IMR-90 (cell line): ENCODE results near the gene MRPL12. TPM values are rescaled to one million over a fixed set of nuclear protein-coding genes. Genes with fewer than 3 reads are reported as not detected.

ENCODE experiments used
- ATAC-seq: fragments of 200-7000 bp; cut with Tn5 transposase; 2 replicates; pipeline ENCODE4 v1.9.1; 2020; ENCODE audit warnings: low read depth, mild to moderate bottlenecking, moderate library complexity
- BruUV-seq: library from RNA; stranded (reverse); fragments of 400-500 nt; replicated peaks from 2 replicates; lab custom pipeline; 2021; lab: Mats Ljungman, UMichigan
- CTCF ChIA-PET: fragments of 300-600 bp; formaldehyde crosslinking; extraction: SDS; loops from one replicate; lab custom pipeline; 2021; ENCODE audit warnings: antibody characterized with exemption; lab: Yijun Ruan, JAX
- POLR2A ChIA-PET: fragments of 300-600 bp; sonication (Branson Sonifier 250); formaldehyde crosslinking; loops from one replicate; lab custom pipeline; 2022; ENCODE audit warnings: antibody characterized with exemption; ENCODE audit not compliant: unreplicated experiment; lab: Charles Lee
- DNase-seq: peaks from one replicate; pipeline ENCODE4 v3.0.0; 2013
- H2AFZ ChIP-seq: replicated peaks from 2 replicates; pipeline ENCODE3; 2013; ENCODE audit warnings: low read length, mild to moderate bottlenecking; ENCODE audit not compliant: poor library complexity
- H2AK5ac ChIP-seq: 2 replicates; pipeline ENCODE4 v1.6.1; 2013; ENCODE audit warnings: low read depth, low read length, inconsistent platforms
- H2AK9ac ChIP-seq: replicated peaks from 2 replicates; pipeline ENCODE3; 2013; ENCODE audit warnings: mild to moderate bottlenecking, low read depth, low read length, moderate library complexity; ENCODE audit not compliant: poor library complexity
- H2BK120ac ChIP-seq: 2 replicates; pipeline ENCODE4 v1.6.1; 2013; ENCODE audit warnings: low read depth, low read length, inconsistent platforms
- H2BK15ac ChIP-seq: 3 replicates; pipeline ENCODE4 v1.6.1; 2013; ENCODE audit warnings: low read depth, low read length, inconsistent platforms
- H2BK20ac ChIP-seq: 2 replicates; pipeline ENCODE4 v1.6.1; 2013; ENCODE audit warnings: low read depth, mild to moderate bottlenecking, inconsistent platforms, low read length, moderate library complexity
- H2BK5ac ChIP-seq: 2 replicates; pipeline ENCODE4 v1.6.1; 2013; ENCODE audit warnings: mild to moderate bottlenecking, low read depth, low read length, inconsistent platforms; ENCODE audit not compliant: poor library complexity, severe bottlenecking
- H3K14ac ChIP-seq: replicated peaks from 2 replicates; pipeline ENCODE4 v1.6.1; 2013; ENCODE audit warnings: low read depth, low read length, inconsistent platforms
- H3K18ac ChIP-seq: 2 replicates; pipeline ENCODE4 v1.6.1; 2013; ENCODE audit warnings: low read depth, low read length, control low read depth
- H3K23ac ChIP-seq: 2 replicates; pipeline ENCODE4 v1.6.1; 2013; ENCODE audit warnings: low read depth, low read length, inconsistent platforms
- H3K27ac ChIP-seq: 2 replicates; pipeline ENCODE4 v1.5.1; 2013; ENCODE audit warnings: mild to moderate bottlenecking, control low read depth, low read length; ENCODE audit not compliant: insufficient read depth
- H3K27me3 ChIP-seq: 2 replicates; pipeline ENCODE4 v1.6.1; 2013; ENCODE audit warnings: low read length; ENCODE audit not compliant: control insufficient read depth, insufficient read depth
- H3K36me3 ChIP-seq: 2 replicates; pipeline ENCODE4 v1.6.1; 2013; ENCODE audit warnings: low read length, mixed read lengths; ENCODE audit not compliant: control insufficient read depth, insufficient read depth
- H3K4ac ChIP-seq: 2 replicates; pipeline ENCODE4 v1.6.1; 2013; ENCODE audit warnings: low read depth, low read length, inconsistent platforms
- H3K4me1 ChIP-seq: 2 replicates; pipeline ENCODE4 v1.6.1; 2013; ENCODE audit warnings: low read length, mixed read lengths; ENCODE audit not compliant: control insufficient read depth, insufficient read depth
- H3K4me2 ChIP-seq: 2 replicates; pipeline ENCODE4 v1.6.1; 2013; ENCODE audit warnings: low read depth, mild to moderate bottlenecking, control low read depth, low read length, moderate library complexity
- H3K4me3 ChIP-seq: 2 replicates; pipeline ENCODE4 v1.5.1; 2013; ENCODE audit warnings: low read depth, mild to moderate bottlenecking, control low read depth, low read length, moderate library complexity; ENCODE audit not compliant: insufficient read depth
- H3K56ac ChIP-seq: 2 replicates; pipeline ENCODE4 v1.6.1; 2013; ENCODE audit warnings: low read length, inconsistent platforms; ENCODE audit not compliant: insufficient read depth; ENCODE audit errors: extremely low read depth
- H3K79me1 ChIP-seq, 2 experiments: 2 replicates each; pipeline ENCODE4 v1.6.1; 2013; ENCODE audit warnings: low read length in 2 of 2, inconsistent platforms in 1 of 2, low read depth in 1 of 2
- H3K9ac ChIP-seq: 2 replicates; pipeline ENCODE4 v1.6.1; 2013; ENCODE audit warnings: low read depth, low read length, control low read depth
- H3K9me1 ChIP-seq: 2 replicates; pipeline ENCODE4 v1.6.1; 2013; ENCODE audit warnings: low read length, inconsistent platforms; ENCODE audit not compliant: insufficient read depth
- H3K9me3 ChIP-seq: 2 replicates; pipeline ENCODE4 v1.6.1; 2013; ENCODE audit warnings: low read length; ENCODE audit not compliant: control insufficient read depth, insufficient read depth
- H4K20me1 ChIP-seq: 2 replicates; pipeline ENCODE4 v1.6.1; 2013; ENCODE audit warnings: low read length, inconsistent platforms; ENCODE audit not compliant: insufficient read depth
- H4K5ac ChIP-seq: 2 replicates; pipeline ENCODE4 v1.6.1; 2013; ENCODE audit warnings: mild to moderate bottlenecking, low read depth, low read length, control low read depth
- H4K8ac ChIP-seq, 2 experiments: 2 replicates each; pipeline ENCODE4 v1.6.1; 2013; ENCODE audit warnings: low read depth in 2 of 2, low read length in 2 of 2, control low read depth in 1 of 2, inconsistent platforms in 1 of 2
- H4K91ac ChIP-seq: 2 replicates; pipeline ENCODE4 v1.6.1; 2013; ENCODE audit warnings: low read depth, low read length, inconsistent platforms; ENCODE audit not compliant: insufficient read depth
- BHLHE40 ChIP-seq: fragments of 150-350 bp; IDR thresholded peaks from 2 replicates; pipeline ENCODE4 v1.6.1; 2016; ENCODE audit warnings: mild to moderate bottlenecking, low read depth, low read length
- CEBPB ChIP-seq: IDR thresholded peaks from 2 replicates; pipeline ENCODE4 v1.6.1; 2012; ENCODE audit warnings: low read depth, low read length, improper control_type of control experiment
- CHD1 ChIP-seq: IDR thresholded peaks from 2 replicates; pipeline ENCODE4 v1.6.1; 2012; ENCODE audit warnings: low read depth, low read length, improper control_type of control experiment
- CTCF ChIP-seq: conservative IDR thresholded peaks from 2 replicates; pipeline ENCODE4 v1.5.1; 2012; ENCODE audit warnings: mild to moderate bottlenecking, low read depth, low read length, improper control_type of control experiment
- ELK1 ChIP-seq: fragments of 150-350 bp; IDR thresholded peaks from 2 replicates; pipeline ENCODE4 v1.6.1; 2016; ENCODE audit warnings: low read depth, mild to moderate bottlenecking, low read length, moderate library complexity, borderline replicate concordance
- FOS ChIP-seq: fragments of 150-350 bp; IDR thresholded peaks from 2 replicates; pipeline ENCODE4 v1.6.1; 2016; ENCODE audit warnings: low read depth, low read length
- MAFK ChIP-seq: IDR thresholded peaks from 2 replicates; pipeline ENCODE4 v1.6.1; 2012; ENCODE audit warnings: low read depth, low read length, improper control_type of control experiment
- MAZ ChIP-seq: IDR thresholded peaks from 2 replicates; pipeline ENCODE4 v1.6.1; 2012; ENCODE audit warnings: low read depth, mild to moderate bottlenecking, low read length, improper control_type of control experiment, moderate library complexity, borderline replicate concordance
- MXI1 ChIP-seq: IDR thresholded peaks from 2 replicates; pipeline ENCODE4 v1.6.1; 2012; ENCODE audit warnings: low read depth, mild to moderate bottlenecking, low read length, moderate library complexity, borderline replicate concordance
- NFE2L2 ChIP-seq: fragments of 150-350 bp; IDR thresholded peaks from 2 replicates; pipeline ENCODE4 v1.6.1; 2016; ENCODE audit warnings: low read depth, mild to moderate bottlenecking, low read length
- POLR2A ChIP-seq: IDR thresholded peaks from 2 replicates; pipeline ENCODE4 v1.6.1; 2012; ENCODE audit warnings: mild to moderate bottlenecking, low read depth, low read length
- RAD21 ChIP-seq: IDR thresholded peaks from 2 replicates; pipeline ENCODE4 v1.6.1; 2012; ENCODE audit warnings: low read length, improper control_type of control experiment
- RCOR1 ChIP-seq: IDR thresholded peaks from 2 replicates; pipeline ENCODE4 v1.6.1; 2012; ENCODE audit warnings: mild to moderate bottlenecking, low read length, improper control_type of control experiment; ENCODE audit not compliant: insufficient replicate concordance
- RFX5 ChIP-seq: IDR thresholded peaks from 2 replicates; pipeline ENCODE4 v1.8.0; 2012; ENCODE audit warnings: low read depth, mild to moderate bottlenecking, low read length, moderate library complexity
- SMC3 ChIP-seq: fragments of 150-350 bp; IDR thresholded peaks from 2 replicates; pipeline ENCODE4 v1.6.1; 2016; ENCODE audit warnings: low read depth, mild to moderate bottlenecking, antibody characterized with exemption, low read length, moderate library complexity
- USF2 ChIP-seq: fragments of 150-350 bp; IDR thresholded peaks from 2 replicates; pipeline ENCODE4 v1.6.1; 2017; ENCODE audit warnings: mild to moderate bottlenecking, antibody characterized with exemption, low read length, low read depth
- WGBS, 2 experiments: methylation state at CpG; one replicate each; pipeline versions ENCODE4 v1.1.5 to v1.1.7; 2013; ENCODE audit warnings: missing lambda C conversion rate in 2 of 2; ENCODE audit not compliant: insufficient read length in 1 of 2; ENCODE audit errors: extremely low coverage in 2 of 2; 5-methylcytosine and 5-hydroxymethylcytosine counted together
- dilution Hi-C: fragments of 300-500 bp; cut with HindIII; formaldehyde crosslinking; loops from one replicate; pipeline ENCODE4 v1.14.3; 2018; ENCODE audit warnings: low sequenced_read_pairs; ENCODE audit not compliant: unreplicated experiment
- in situ Hi-C: fragments of 300-500 bp; cut with MboI; formaldehyde crosslinking; loops from 3 replicates; pipeline ENCODE4 v1.14.3; 2019; ENCODE audit warnings: low sequenced_read_pairs, inconsistent platforms, mixed read lengths
- intact Hi-C: fragments of 100-400 bp; cut with micrococcal nuclease; formaldehyde crosslinking; loops from 2 replicates; pipeline ENCODE4 v1.10.0; 2022
- polyA plus RNA-seq, 3 experiments: library from polyadenylated mRNA; depleted of rRNA; stranded (reverse); fragments of >200 nt; gene quantifications; 2 replicates each; pipeline ENCODE4 v1.2.3, GENCODE V29; 2012; ENCODE audit warnings: low replicate concordance in 1 of 3
- total RNA-seq: library from RNA; depleted of rRNA; stranded (reverse); fragments of >200 nt; gene quantifications from 2 replicates; pipeline ENCODE4 v1.2.3, GENCODE V29; 2012

Gene MRPL12
- total and polyA plus RNA-seq, 2 of the 4 experiments (the other 2 are of a cell fraction): 17.2 to 111 TPM

GRCh38 chr17:81685108-81685507, 18.1 kb upstream of the MRPL12 start:
- peak overlapping the region; percentile 82; the same call in 1 of the 2 replicates for H3K4ac ChIP-seq
- no peak overlapping the region for H3K56ac ChIP-seq
- H3K4me1 ChIP-seq: peaks cover 10% of the 10 kb centered on the region
- no peaks in the 10 kb centered on the region for H3K27me3 ChIP-seq
- peaks cover 15 to 77% of the 10 kb centered on the region in 2 experiments; a peak in 3 of 4 replicates for H3K79me1 ChIP-seq
- H4K5ac ChIP-seq: no peak overlapping the region
- peak overlapping the region; percentile 75; the same call in 1 of the 2 replicates for H4K91ac ChIP-seq
- TF ChIP-seq NFE2L2 (no peak), RCOR1 (peak; percentile 81), USF2 (no peak), MXI1 (peak; percentile 33; the same call in 1 of the 2 replicates), RAD21 (no peak), BHLHE40 (no peak), POLR2A (peak; percentile 57), SMC3 (no peak), RFX5 (no peak), ELK1 (no peak), MAFK (no peak), CTCF (no peak), CEBPB (no peak), FOS (peak; percentile 69), MAZ (peak; percentile 58; the same call in 1 of the 2 replicates), CHD1 (no peak)
- DNase-seq (peak; percentile 87), ATAC-seq (peak; percentile 5; the same call in 1 of the 2 replicates)
- H3K9me3 ChIP-seq: no peaks in the 10 kb centered on the region
- in situ Hi-C loops (no loop called here), dilution Hi-C loops (no loop called here), intact Hi-C loops (no loop called here)
- POLR2A ChIA-PET: no interaction called here
- H4K8ac ChIP-seq: peak overlapping the region in 1 of 2 experiments; percentile 65; a peak in 2 of 4 replicates
- no peak overlapping the region; the same call in 2 of the 3 replicates for H2BK15ac ChIP-seq
- H2BK5ac ChIP-seq: peak overlapping the region; percentile 75
- peak overlapping the region; percentile 90 for H3K9ac ChIP-seq
- peaks cover 60% of the 10 kb centered on the region for H4K20me1 ChIP-seq
- H3K4me2 ChIP-seq: peak overlapping the region; percentile 99
- H3K23ac ChIP-seq: peak overlapping the region; percentile 98; the same call in 1 of the 2 replicates
- H3K14ac ChIP-seq: peak overlapping the region; percentile 79
- BruUV-seq: no TSS peak
- CTCF ChIA-PET: no interaction called here
- peak overlapping the region; percentile 59 for H3K4me3 ChIP-seq
- peaks cover 6% of the 10 kb centered on the region; the same call in 1 of the 2 replicates for H3K9me1 ChIP-seq
- H3K36me3 ChIP-seq: peaks cover 47% of the 10 kb centered on the region
- H3K27ac ChIP-seq: peak overlapping the region; percentile 81; the same call in 1 of the 2 replicates
- H2BK120ac ChIP-seq: peak overlapping the region; percentile 21; the same call in 1 of the 2 replicates
- WGBS, 2 experiments: 39% methylated on average over 8 of the region's 12 CpGs; no CpG with 5 or more reads in 1 of the 2 experiments
- H2AFZ ChIP-seq: peak overlapping the region; percentile 87
- no peak overlapping the region for H2BK20ac ChIP-seq
- H3K18ac ChIP-seq: no peak overlapping the region
- H2AK5ac ChIP-seq: peak overlapping the region; percentile 99; the same call in 1 of the 2 replicates
- H2AK9ac ChIP-seq: peak overlapping the region; percentile 97
